ENCODE results near the gene REXO5.

REXO5 gene

DNA sequence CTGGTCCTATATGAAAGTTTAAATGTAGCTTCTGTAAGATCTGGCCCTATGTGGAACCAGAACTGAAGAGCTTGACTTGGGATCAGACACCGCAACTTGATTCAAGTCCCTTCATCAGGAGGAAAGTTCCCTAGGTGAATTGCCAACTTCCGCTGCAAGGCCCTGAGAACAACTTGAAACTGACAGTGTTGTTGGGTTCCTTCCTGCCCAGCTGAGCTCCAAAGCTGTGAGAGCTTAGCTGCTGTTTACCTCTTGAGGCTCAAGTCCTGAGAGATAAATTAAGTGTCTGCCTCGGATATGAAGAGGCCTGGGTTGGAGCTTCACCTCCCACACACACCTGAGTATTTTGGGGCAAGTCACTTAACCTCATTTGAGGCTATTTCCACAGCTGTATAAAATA lies 44.7 kb downstream of the REXO5 start:
- no peak for DNase-seq (ENCODE audit: low spot score)
- TF ChIP-seq, protein P1, sequence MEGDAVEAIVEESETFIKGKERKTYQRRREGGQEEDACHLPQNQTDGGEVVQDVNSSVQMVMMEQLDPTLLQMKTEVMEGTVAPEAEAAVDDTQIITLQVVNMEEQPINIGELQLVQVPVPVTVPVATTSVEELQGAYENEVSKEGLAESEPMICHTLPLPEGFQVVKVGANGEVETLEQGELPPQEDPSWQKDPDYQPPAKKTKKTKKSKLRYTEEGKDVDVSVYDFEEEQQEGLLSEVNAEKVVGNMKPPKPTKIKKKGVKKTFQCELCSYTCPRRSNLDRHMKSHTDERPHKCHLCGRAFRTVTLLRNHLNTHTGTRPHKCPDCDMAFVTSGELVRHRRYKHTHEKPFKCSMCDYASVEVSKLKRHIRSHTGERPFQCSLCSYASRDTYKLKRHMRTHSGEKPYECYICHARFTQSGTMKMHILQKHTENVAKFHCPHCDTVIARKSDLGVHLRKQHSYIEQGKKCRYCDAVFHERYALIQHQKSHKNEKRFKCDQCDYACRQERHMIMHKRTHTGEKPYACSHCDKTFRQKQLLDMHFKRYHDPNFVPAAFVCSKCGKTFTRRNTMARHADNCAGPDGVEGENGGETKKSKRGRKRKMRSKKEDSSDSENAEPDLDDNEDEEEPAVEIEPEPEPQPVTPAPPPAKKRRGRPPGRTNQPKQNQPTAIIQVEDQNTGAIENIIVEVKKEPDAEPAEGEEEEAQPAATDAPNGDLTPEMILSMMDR (conservative IDR thresholded peaks at IDR 0.05; ENCODE audit: low read depth): no peak
- ChIA-PET CTCF (interaction anchor here (0.6 to 1.6 kb wide), 6 partner anchors 13 to 251 kb away, joined by 3 to 7 read pairs (median 3); no protein-coding TSS in a partner anchor), POLR2A (ENCODE audit: low non-redundant PET) (no interaction called here)
- peak overlapping the region; percentile 89 for H3K27ac ChIP-seq

DNA sequence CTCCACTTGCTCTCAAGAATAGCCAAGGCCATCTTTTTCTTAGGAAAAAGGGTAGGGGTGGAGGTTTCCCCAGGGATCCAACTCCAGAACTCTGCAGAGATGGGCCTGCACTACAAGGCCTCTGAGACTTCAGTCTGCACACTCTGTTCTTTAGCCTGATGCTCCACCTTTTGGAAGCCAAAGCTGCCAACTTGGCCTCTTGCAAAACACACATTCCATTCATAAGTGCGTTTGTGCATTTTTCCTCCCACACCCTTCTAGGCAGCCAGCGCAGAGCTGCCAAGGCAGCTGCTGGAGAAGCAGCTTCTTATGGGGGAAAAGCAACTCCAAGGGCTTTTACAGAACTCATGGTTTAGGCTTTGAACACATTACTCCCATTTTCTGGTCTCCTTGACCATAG lies 45.3 kb downstream of the REXO5 start:
- ChIA-PET CTCF (interaction anchor here (1.4 kb wide), 1 partner anchor 247 kb away, joined by 3 read pairs; no protein-coding TSS in a partner anchor), POLR2A (ENCODE audit: low non-redundant PET) (interaction anchor here (1.0 kb wide), 1 partner anchor 49 kb away, joined by 3 read pairs; the partner anchor contains the start of genes DCUN1D3 and LYRM1)
- H3K27ac ChIP-seq: peak overlapping the region; percentile 89
- TF ChIP-seq, protein P1 (conservative IDR thresholded peaks at IDR 0.05; ENCODE audit: low read depth): no peak
- DNase-seq (ENCODE audit: low spot score): peak; percentile 79

DNA sequence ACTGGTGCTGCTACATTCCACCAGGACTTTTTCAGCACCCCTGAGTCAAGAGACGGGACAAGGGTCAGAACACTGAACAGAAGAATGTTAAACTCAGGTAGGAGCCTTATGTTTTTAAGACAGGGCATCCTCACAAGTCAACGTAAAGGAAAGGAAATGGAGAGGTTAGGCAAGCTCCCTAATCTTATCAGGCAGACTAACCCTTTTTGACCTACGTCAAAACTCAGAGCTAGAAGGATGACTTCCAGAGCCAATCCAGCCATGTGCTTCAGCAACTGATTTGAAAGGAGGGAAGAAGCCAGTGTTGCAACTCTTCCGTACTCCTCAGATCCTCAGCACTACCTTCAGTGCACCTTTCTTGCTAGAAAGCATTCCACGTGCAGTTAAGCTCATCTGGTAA lies 46.8 kb downstream of the REXO5 start:
- TF ChIP-seq, protein P1 (conservative IDR thresholded peaks at IDR 0.05; ENCODE audit: low read depth): no peak
- CTCF ChIA-PET: no interaction called here
- POLR2A ChIA-PET (ENCODE audit: low non-redundant PET): no interaction called here
- no peak overlapping the region for H3K27ac ChIP-seq
- no peak for DNase-seq (ENCODE audit: low spot score)

DNA sequence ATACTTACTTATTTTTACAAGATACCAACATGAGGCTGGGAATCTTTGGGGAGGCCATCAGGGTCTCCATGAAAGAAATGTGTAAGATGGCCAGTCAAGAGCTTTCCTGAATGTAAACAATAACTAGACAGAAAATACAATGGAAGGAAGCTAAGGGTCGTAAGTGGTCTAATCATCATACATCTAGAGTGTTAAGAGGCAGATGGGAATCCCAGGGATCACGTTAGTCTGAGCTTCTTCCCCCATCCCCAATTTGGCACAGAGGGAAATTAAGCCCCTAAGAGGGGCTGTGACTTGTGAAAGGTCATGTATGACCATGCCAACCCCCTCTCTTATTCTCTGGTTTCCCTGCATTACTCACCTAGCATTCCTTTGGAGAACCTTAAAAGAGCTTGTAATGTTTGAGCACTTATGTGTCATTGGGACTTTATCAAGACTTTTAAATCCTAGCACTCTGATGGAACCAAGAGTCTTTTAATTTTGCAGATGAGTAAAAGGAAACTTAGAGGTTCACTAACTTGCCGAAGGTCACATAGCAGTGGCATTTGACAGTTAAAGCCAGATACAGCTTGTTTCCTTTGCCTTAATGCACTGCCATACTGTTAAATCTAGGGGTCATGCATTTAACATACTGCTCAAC lies 47.8 kb downstream of the REXO5 start:
- TF ChIP-seq, protein P1 (conservative IDR thresholded peaks at IDR 0.05; ENCODE audit: low read depth): no peak
- H3K27ac ChIP-seq: no peak overlapping the region
- ChIA-PET CTCF (no interaction called here), POLR2A (ENCODE audit: low non-redundant PET) (no interaction called here)
- DNase-seq (ENCODE audit: low spot score): no peak

DNA sequence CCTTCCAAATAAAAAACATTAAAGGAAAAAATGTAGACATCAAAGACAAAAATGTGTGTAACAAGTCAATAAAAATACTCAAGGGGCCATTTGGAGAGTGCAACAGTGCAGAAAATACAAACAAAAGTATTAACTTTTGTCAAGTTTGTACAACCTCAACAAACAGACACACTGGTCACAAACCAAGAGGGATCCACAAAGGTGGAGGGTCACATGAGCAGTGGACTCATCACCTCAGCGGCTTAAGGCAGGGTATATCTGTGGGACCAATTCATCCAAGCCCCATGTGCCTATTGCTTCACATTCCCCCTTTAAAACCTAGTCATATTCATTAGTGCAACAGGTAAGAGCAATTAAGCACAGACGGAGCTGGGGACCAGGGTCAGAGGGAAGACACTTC lies 48.6 kb downstream of the REXO5 start:
- ChIA-PET POLR2A (ENCODE audit: low non-redundant PET) (no interaction called here), CTCF (no interaction called here)
- H3K27ac ChIP-seq: no peak overlapping the region
- DNase-seq (ENCODE audit: low spot score): no peak
- TF ChIP-seq, protein P1 (conservative IDR thresholded peaks at IDR 0.05; ENCODE audit: low read depth): no peak

DNA sequence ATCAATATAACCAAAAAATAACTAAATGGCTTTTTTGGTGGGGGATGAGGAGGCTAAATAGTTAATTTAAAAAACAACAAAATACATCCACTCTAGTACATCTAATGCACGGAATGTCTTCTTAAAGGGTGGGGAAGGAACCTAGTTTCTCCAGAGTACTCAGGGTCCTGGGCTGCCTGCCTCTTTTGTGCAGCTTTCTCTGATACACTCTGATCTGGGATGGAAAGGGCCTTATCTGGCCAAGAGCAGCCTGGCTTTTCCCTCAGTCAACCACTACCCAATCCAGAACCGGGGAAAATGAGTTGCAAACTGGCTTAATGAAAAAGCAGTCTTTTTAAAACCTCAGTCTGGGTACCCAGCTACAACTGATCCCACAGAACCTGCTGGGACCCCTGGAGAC lies 51.0 kb downstream of the REXO5 start:
- TF ChIP-seq, protein P1 (conservative IDR thresholded peaks at IDR 0.05; ENCODE audit: low read depth): no peak
- H3K27ac ChIP-seq: no peak overlapping the region
- ChIA-PET CTCF (no interaction called here), POLR2A (ENCODE audit: low non-redundant PET) (no interaction called here)
- no peak for DNase-seq (ENCODE audit: low spot score)
